Naive B cell (primary cell): ENCODE results near the gene UBQLN4. TPM values are rescaled to one million over a fixed set of nuclear protein-coding genes. Genes with fewer than 3 reads are reported as not detected.

Experiments used
- ATAC-seq, 2 donors: fragments of 150-1000 bp; cut with Tn5 transposase; 2 replicates each; pipeline ENCODE4 v1.10.0; 2021; ENCODE audit warnings: low read depth in 2 of 2, mild to moderate bottlenecking in 2 of 2, moderate library complexity in 2 of 2
- DNase-seq: peaks from one replicate; pipeline ENCODE4 v3.0.0; 2022
- H3K27ac Mint-ChIP-seq, 6 donors: one replicate each; pipeline ENCODE4 v1.8.0; 2020 to 2022; ENCODE audit warnings: mild to moderate bottlenecking in 6 of 6, mixed read lengths in 6 of 6, moderate library complexity in 5 of 6, inconsistent platforms in 2 of 6
- H3K27me3 Mint-ChIP-seq, 3 donors: one replicate each; pipeline ENCODE4 v1.8.0; 2021 to 2022; ENCODE audit warnings: mixed read lengths in 3 of 3, mild to moderate bottlenecking in 1 of 3
- H3K36me3 Mint-ChIP-seq, 2 donors: one replicate each; pipeline ENCODE4 v1.8.0; 2020 to 2022; ENCODE audit warnings: mixed read lengths in 2 of 2, inconsistent platforms in 1 of 2, mild to moderate bottlenecking in 1 of 2
- H3K4me1 Mint-ChIP-seq, 3 donors: one replicate each; pipeline ENCODE4 v1.8.0; 2020 to 2022; ENCODE audit warnings: mixed read lengths in 3 of 3, inconsistent platforms in 1 of 3, mild to moderate bottlenecking in 1 of 3, moderate library complexity in 1 of 3
- H3K4me3 Mint-ChIP-seq, 8 donors: one replicate each; pipeline ENCODE4 v1.8.0; 2020 to 2022; ENCODE audit warnings: mild to moderate bottlenecking in 8 of 8, mixed read lengths in 8 of 8, moderate library complexity in 8 of 8, inconsistent platforms in 2 of 8
- H3K9me3 Mint-ChIP-seq, 7 donors: one replicate each; pipeline ENCODE4 v1.8.0; 2020 to 2022; ENCODE audit warnings: mixed read lengths in 7 of 7, mild to moderate bottlenecking in 5 of 7, inconsistent platforms in 2 of 7, moderate library complexity in 1 of 7
- polyA plus RNA-seq, 6 donors: library from polyadenylated mRNA; unstranded; fragments of 300-500 nt; fragmentation: Illumina TruSeq; gene quantifications; one replicate each; pipeline ENCODE4 v1.2.3, GENCODE V29; 2021; ENCODE audit warnings: low read depth in 6 of 6

Gene UBQLN4
- polyA plus RNA-seq, 6 donors from 2014 or later = 4.7 to 9.0 (median 6.1) TPM

- Mint-ChIP-seq H3K27ac (peak overlapping the region in 3 of 6 donors; percentile 37 to 89 (median 76)), H3K27me3 (peaks cover 22 to 54% (median 29%) of the 10 kb centered on the region in 3 donors), H3K36me3 (no peaks in the 10 kb centered on the region), H3K4me1 (peaks cover 3 to 9% (median 3%) of the 10 kb centered on the region in 3 donors), H3K9me3 (no peaks in the 10 kb centered on the region), H3K4me3 (peak overlapping the region in 1 of 8 donors; percentile 10)
- DNase-seq = no peak
- peak; percentile 16 to 25 for ATAC-seq
Measured at GRCh38 chr1:156090138-156090839, 36.7 kb upstream of the UBQLN4 start.

GRCh38 chr1:156089704-156090103 is 36.1 kb upstream of the UBQLN4 start:
- no peak overlapping the region for H3K4me3 Mint-ChIP-seq
- no peak overlapping the region for H3K27ac Mint-ChIP-seq
- H3K27me3 Mint-ChIP-seq = peaks cover 23 to 60% (median 35%) of the 10 kb centered on the region in 3 donors

GRCh38 chr1:156086256-156086662 is 32.7 kb upstream of the UBQLN4 start:
- Mint-ChIP-seq H3K27me3 (peaks cover 20 to 59% (median 27%) of the 10 kb centered on the region in 3 donors), H3K9me3 (no peaks in the 10 kb centered on the region), H3K4me3 (peak overlapping the region in 1 of 8 donors; percentile 30)

More at GRCh38 chr1:156089704-156090103, 36.1 kb upstream of the UBQLN4 start:
- DNase-seq (no peak), ATAC-seq (no peak)
- H3K9me3 Mint-ChIP-seq = no peaks in the 10 kb centered on the region
- H3K4me1 Mint-ChIP-seq = peaks cover 3 to 9% (median 3%) of the 10 kb centered on the region in 3 donors
- no peaks in the 10 kb centered on the region for H3K36me3 Mint-ChIP-seq

GRCh38 chr1:156083800-156084790 is 30.5 kb upstream of the UBQLN4 start:
- DNase-seq = no peak
- H3K9me3 Mint-ChIP-seq = no peaks in the 10 kb centered on the region
- peaks cover 15 to 45% (median 27%) of the 10 kb centered on the region in 3 donors for H3K27me3 Mint-ChIP-seq
- peak overlapping the region; percentile 61 to 95 (median 81) for H3K4me3 Mint-ChIP-seq
- H3K36me3 Mint-ChIP-seq = no peaks in the 10 kb centered on the region
- no peak for ATAC-seq
- H3K4me1 Mint-ChIP-seq = peaks cover 8 to 15% (median 10%) of the 10 kb centered on the region in 3 donors
- H3K27ac Mint-ChIP-seq = peak overlapping the region in 1 of 6 donors; percentile 75

More at GRCh38 chr1:156086256-156086662, 32.7 kb upstream of the UBQLN4 start:
- Mint-ChIP-seq H3K36me3 (no peaks in the 10 kb centered on the region), H3K4me1 (peaks cover 11 to 17% (median 13%) of the 10 kb centered on the region in 3 donors), H3K27ac (no peak overlapping the region)
- DNase-seq = no peak
- ATAC-seq = no peak

GRCh38 chr1:156082309-156083091 is 28.9 kb upstream of the UBQLN4 start, which contains the start of gene MEX3A:
Gene MEX3A, minus strand, starts transcription at chr1:156082465. Its CDS starts 467 bp downstream, at chr1:156081998.
- Mint-ChIP-seq H3K27me3 (peaks cover 15 to 39% (median 27%) of the 10 kb centered on the region in 3 donors), H3K9me3 (no peaks in the 10 kb centered on the region), H3K36me3 (no peaks in the 10 kb centered on the region), H3K4me1 (peaks cover 12 to 15% (median 13%) of the 10 kb centered on the region in 3 donors), H3K27ac (peak within 1 kb of the TSS in 5 of 6 donors; percentile 49 to 90 (median 57)), H3K4me3 (peak within 1 kb of the TSS; percentile 85 to 95 (median 90))
- peak; percentile 63 for DNase-seq
- peak; percentile 80 to 85 for ATAC-seq

- H3K36me3 Mint-ChIP-seq = no peaks in the 10 kb centered on the region
- H3K4me1 Mint-ChIP-seq = peaks cover 12 to 15% (median 13%) of the 10 kb centered on the region in 3 donors
- H3K27ac Mint-ChIP-seq = peak overlapping the region in 1 of 6 donors; percentile 44
- H3K4me3 Mint-ChIP-seq = peak overlapping the region; percentile 85 to 94 (median 90)
- no peaks in the 10 kb centered on the region for H3K9me3 Mint-ChIP-seq
- H3K27me3 Mint-ChIP-seq = peaks cover 12 to 34% (median 21%) of the 10 kb centered on the region in 3 donors
- ATAC-seq (peak in 1 of 2 donors; percentile 22), DNase-seq (no peak)
Measured at GRCh38 chr1:156081917-156082308, 28.3 kb upstream of the UBQLN4 start.

GRCh38 chr1:156081180-156081916 is 27.8 kb upstream of the UBQLN4 start:
- Mint-ChIP-seq H3K4me3 (peak overlapping the region; percentile 85 to 93 (median 89)), H3K9me3 (no peaks in the 10 kb centered on the region), H3K27ac (peak overlapping the region in 3 of 6 donors; percentile 53 to 57 (median 56)), H3K4me1 (peaks cover 12 to 16% (median 15%) of the 10 kb centered on the region in 3 donors), H3K36me3 (no peaks in the 10 kb centered on the region), H3K27me3 (peaks cover 10 to 28% (median 16%) of the 10 kb centered on the region in 3 donors)
- peak in 1 of 2 donors; percentile 4 for ATAC-seq
- no peak for DNase-seq

GRCh38 chr1:156080863-156081179 is 27.2 kb upstream of the UBQLN4 start:
- peaks cover 12 to 21% (median 15%) of the 10 kb centered on the region in 3 donors for H3K4me1 Mint-ChIP-seq
- DNase-seq (no peak), ATAC-seq (no peak)
- peaks cover 4 to 24% (median 10%) of the 10 kb centered on the region in 3 donors for H3K27me3 Mint-ChIP-seq
- no peaks in the 10 kb centered on the region for H3K36me3 Mint-ChIP-seq
- H3K27ac Mint-ChIP-seq = peak overlapping the region in 2 of 6 donors; percentile 47 to 53
- peak overlapping the region; percentile 61 to 86 (median 68) for H3K4me3 Mint-ChIP-seq
- H3K9me3 Mint-ChIP-seq = no peaks in the 10 kb centered on the region

- Mint-ChIP-seq H3K4me3 (peak overlapping the region in 3 of 8 donors; percentile 42 to 67 (median 62)), H3K27me3 (peaks cover 2 to 19% (median 8%) of the 10 kb centered on the region in 3 donors)
- ATAC-seq = no peak
Measured at GRCh38 chr1:156080241-156080862, 26.8 kb upstream of the UBQLN4 start.

GRCh38 chr1:156079762-156080161 is 26.2 kb upstream of the UBQLN4 start:
- ATAC-seq = no peak
- H3K36me3 Mint-ChIP-seq = no peaks in the 10 kb centered on the region
- peak overlapping the region in 1 of 6 donors; percentile 37 for H3K27ac Mint-ChIP-seq
- peaks cover 20 to 29% (median 22%) of the 10 kb centered on the region in 3 donors for H3K4me1 Mint-ChIP-seq
- H3K4me3 Mint-ChIP-seq = peak overlapping the region in 4 of 8 donors; percentile 3 to 81 (median 50)
- DNase-seq = no peak
- no peaks in the 10 kb centered on the region for H3K9me3 Mint-ChIP-seq
- H3K27me3 Mint-ChIP-seq = peaks cover 0 to 13% (median 2%) of the 10 kb centered on the region in 3 donors

More at GRCh38 chr1:156080241-156080862, 26.8 kb upstream of the UBQLN4 start:
- no peak for DNase-seq
- no peaks in the 10 kb centered on the region for H3K9me3 Mint-ChIP-seq
- peaks cover 16 to 26% (median 19%) of the 10 kb centered on the region in 3 donors for H3K4me1 Mint-ChIP-seq
- H3K36me3 Mint-ChIP-seq = no peaks in the 10 kb centered on the region
- H3K27ac Mint-ChIP-seq = peak overlapping the region in 1 of 6 donors; percentile 47

- H3K27ac Mint-ChIP-seq = peak overlapping the region in 2 of 6 donors; percentile 2 to 75
- H3K4me1 Mint-ChIP-seq = peaks cover 20 to 28% (median 22%) of the 10 kb centered on the region in 3 donors
- no peaks in the 10 kb centered on the region for H3K9me3 Mint-ChIP-seq
- H3K27me3 Mint-ChIP-seq = peaks cover 0 to 4% (median 0%) of the 10 kb centered on the region in 3 donors
- DNase-seq = no peak
- ATAC-seq = no peak
- H3K36me3 Mint-ChIP-seq = no peaks in the 10 kb centered on the region
- H3K4me3 Mint-ChIP-seq = peak overlapping the region in 3 of 8 donors; percentile 21 to 67 (median 48)
Measured at GRCh38 chr1:156078728-156079127, 25.1 kb upstream of the UBQLN4 start.
